Gastroesophageal sphincter (tissue), 4 donors: Measurements from ENCODE around the gene MICALL1. TPM values are rescaled to one million over a fixed set of nuclear protein-coding genes. Genes with fewer than 3 reads are reported as not detected.

Source experiments
- ATAC-seq: fragments of 150-250 bp; one replicate; pipeline ENCODE4 v1.9.1; 2016; ENCODE audit warnings: mild to moderate bottlenecking, moderate library complexity
- H3K27ac ChIP-seq, 4 donors: fragments of 200-600 bp; sonication (generic) in 3 of 4; 1 replicate in 3 of 4; 2 replicates in 1 of 4; pipeline ENCODE4 v1.5.1; 2016 to 2019
- H3K27me3 ChIP-seq: fragments of 200-600 bp; sonication (generic); one replicate; pipeline ENCODE4 v1.5.1; 2019
- H3K36me3 ChIP-seq, 2 donors: fragments of 200-600 bp; sonication (generic); one replicate each; pipeline ENCODE4 v1.5.1; 2019; ENCODE audit warnings: control low read depth in 1 of 2
- H3K4me1 ChIP-seq, 3 donors: fragments of 200-600 bp; sonication (generic); 1 replicate in 2 of 3; 2 replicates in 1 of 3; pipeline ENCODE4 v1.5.1; 2016 to 2019; ENCODE audit warnings: control low read depth in 2 of 3
- H3K4me3 ChIP-seq, 2 donors: fragments of 200-600 bp; sonication (generic); one replicate each; pipeline ENCODE4 v1.5.1; 2019; ENCODE audit warnings: mild to moderate bottlenecking in 1 of 2, moderate library complexity in 1 of 2
- H3K9me3 ChIP-seq, 3 donors: fragments of 200-600 bp; sonication (generic); one replicate each; pipeline ENCODE4 v1.5.1; 2017 to 2019; ENCODE audit warnings: control low read depth in 2 of 3
- CTCF ChIP-seq, 4 experiments: fragments of 200-600 bp in 2 of 4; fragments of 450-650 bp in 2 of 4; sonication (generic) in 1 of 4; IDR thresholded peaks; one replicate each; pipeline ENCODE4 v1.5.1; 2017 to 2019; ENCODE audit warnings: antibody characterized with exemption in 4 of 4, mild to moderate bottlenecking in 2 of 4, moderate library complexity in 2 of 4
- EP300 ChIP-seq: sonication (generic); formaldehyde crosslinking; IDR thresholded peaks from one replicate; pipeline ENCODE4 v1.6.1; 2017; ENCODE audit warnings: antibody characterized with exemption, mild to moderate bottlenecking
- POLR2A ChIP-seq, 2 donors: fragments of 450-650 bp; IDR thresholded peaks; one replicate each; pipeline ENCODE4 v1.6.1; 2017; ENCODE audit warnings: antibody characterized with exemption in 2 of 2, mild to moderate bottlenecking in 2 of 2, moderate library complexity in 1 of 2
- POLR2AphosphoS5 ChIP-seq: sonication (generic); formaldehyde crosslinking; IDR thresholded peaks from one replicate; pipeline ENCODE4 v1.6.1; 2017; ENCODE audit warnings: antibody characterized with exemption
- WGBS, 2 donors: methylation state at CpG; one replicate each; pipeline ENCODE4 v1.1.5; 2018; ENCODE audit warnings: low coverage in 1 of 2; 5-methylcytosine and 5-hydroxymethylcytosine counted together
- total RNA-seq, 4 donors: library from RNA; depleted of rRNA; stranded (reverse); fragments of >200 nt; gene quantifications; one replicate each; pipeline ENCODE4 v1.1.0, GENCODE V29; 2016

Gene MICALL1
- total RNA-seq, result 100 to 1,000 TPM in 1 of 4 donors, 10 to 100 TPM in 3; 46.9 to 132 (median 48.1) TPM

- TF ChIP-seq POLR2AphosphoS5 (no peak), CTCF (IDR thresholded peaks at IDR 0.05) (peak in 3 of 4 experiments; percentile 43 to 66 (median 53)), POLR2A (IDR thresholded peaks at IDR 0.05) (peak in 1 of 2 donors; percentile 36), EP300 (no peak)
- Histone ChIP-seq H3K4me1 (peaks cover 0 to 57% (median 10%) of the 10 kb centered on the region in 3 donors), H3K27ac (peak within 1 kb of the TSS; percentile 76 to 94 (median 91)), H3K9me3 (no peaks in the 10 kb centered on the region), H3K36me3 (no peaks in the 10 kb centered on the region), H3K27me3 (no peaks in the 10 kb centered on the region), H3K4me3 (peak within 1 kb of the TSS; percentile 69 to 94)
- ATAC-seq, result peak; percentile 93
- 33% methylated on average over 6 of the region's 90 CpGs; no CpG with 5 or more reads in 1 of the 2 donors for WGBS, 2 donors
Measured at GRCh38 chr22:37905534-37906363, at the start of gene MICALL1. MICALL1 (plus strand) TSS chr22:37906297; CDS start chr22:37906423, 126 bp downstream.

GRCh38 chr22:37860796-37861421, 45.2 kb upstream of the MICALL1 start:
- Histone ChIP-seq H3K4me1 (peaks cover 0 to 24% (median 0%) of the 10 kb centered on the region in 3 donors), H3K27ac (no peak overlapping the region), H3K4me3 (no peak overlapping the region), H3K36me3 (peaks cover 0 to 100% of the 10 kb centered on the region in 2 donors), H3K27me3 (no peaks in the 10 kb centered on the region), H3K9me3 (no peaks in the 10 kb centered on the region)
- no peak for TF ChIP-seq POLR2A (IDR thresholded peaks at IDR 0.05)
- no peak for TF ChIP-seq EP300
- TF ChIP-seq POLR2AphosphoS5, result no peak
- TF ChIP-seq CTCF (IDR thresholded peaks at IDR 0.05), result no peak
- 57% methylated on average over 6 of the region's 7 CpGs; no CpG with 5 or more reads in 1 of the 2 donors for WGBS, 2 donors
- ATAC-seq, result no peak

GRCh38 chr22:37862570-37863325, 43.3 kb upstream of the MICALL1 start:
- Histone ChIP-seq H3K27me3 (no peaks in the 10 kb centered on the region), H3K27ac (peak overlapping the region in 3 of 4 donors; percentile 2 to 25 (median 11)), H3K4me1 (peaks cover 0 to 24% (median 0%) of the 10 kb centered on the region in 3 donors), H3K36me3 (peaks cover 0 to 100% of the 10 kb centered on the region in 2 donors), H3K4me3 (no peak overlapping the region), H3K9me3 (no peaks in the 10 kb centered on the region)
- WGBS, 2 donors, result 41 to 53% methylated on average over 6 to 7 of the region's 7 CpGs
- TF ChIP-seq EP300, result no peak
- no peak for TF ChIP-seq POLR2A (IDR thresholded peaks at IDR 0.05)
- TF ChIP-seq POLR2AphosphoS5, result no peak
- TF ChIP-seq CTCF (IDR thresholded peaks at IDR 0.05), result no peak
- ATAC-seq, result no peak

- Histone ChIP-seq H3K4me1 (peaks cover 0 to 24% (median 0%) of the 10 kb centered on the region in 3 donors), H3K4me3 (no peak overlapping the region), H3K27ac (no peak overlapping the region), H3K27me3 (no peaks in the 10 kb centered on the region), H3K9me3 (no peaks in the 10 kb centered on the region), H3K36me3 (peaks cover 0 to 100% of the 10 kb centered on the region in 2 donors)
- ATAC-seq, result no peak
- 61 to 72% methylated on average over 6 of the region's 6 CpGs for WGBS, 2 donors
- TF ChIP-seq EP300, result no peak
- TF ChIP-seq POLR2AphosphoS5, result no peak
- TF ChIP-seq POLR2A (IDR thresholded peaks at IDR 0.05), result no peak
- no peak for TF ChIP-seq CTCF (IDR thresholded peaks at IDR 0.05)
Measured at GRCh38 chr22:37865510-37865909, 40.6 kb upstream of the MICALL1 start.
